SK-N-SH treated with all-trans-retinoic acid at 6 μM for 48 hours (cell line): ENCODE results near the gene LARGE1.

ENCODE experiments used
- ATAC-seq: fragments of 200-7000 bp; cut with Tn5 transposase; 3 replicates; pipeline ENCODE4 v1.9.1; 2020; ENCODE audit warnings: mild to moderate bottlenecking, moderate library complexity
- ARNTL ChIP-seq: fragments of 450-650 bp; formaldehyde crosslinking; IDR thresholded peaks from 2 replicates; pipeline ENCODE4 v1.5.0; 2020; ENCODE audit warnings: low read depth, mild to moderate bottlenecking, moderate library complexity, borderline replicate concordance
- BACH2 ChIP-seq: fragments of 250-450 bp; sonication (Bioruptor Pico); IDR thresholded peaks from 2 replicates; pipeline ENCODE4 v1.9.0; 2021; ENCODE audit warnings: mild to moderate bottlenecking, borderline replicate concordance
- CREB5 ChIP-seq: fragments of 250-450 bp; sonication (Bioruptor Pico); IDR thresholded peaks from 2 replicates; pipeline ENCODE4 v1.5.1; 2020; ENCODE audit warnings: low read depth, mild to moderate bottlenecking, moderate library complexity
- CSDC2 ChIP-seq: fragments of 250-450 bp; sonication (Bioruptor Pico); IDR thresholded peaks from 2 replicates; pipeline ENCODE4 v1.5.0; 2020; ENCODE audit warnings: mild to moderate bottlenecking, moderate library complexity
- ESRRG ChIP-seq: fragments of 250-450 bp; sonication (Bioruptor Pico); IDR thresholded peaks from 2 replicates; pipeline ENCODE4 v1.6.1; 2021; ENCODE audit warnings: mild to moderate bottlenecking
- GLIS3 ChIP-seq: fragments of 250-450 bp; sonication (Bioruptor Pico); IDR thresholded peaks from 2 replicates; pipeline ENCODE4 v1.5.0; 2020; ENCODE audit warnings: mild to moderate bottlenecking, moderate library complexity
- ISL1 ChIP-seq: fragments of 250-450 bp; sonication (Bioruptor Pico); IDR thresholded peaks from 2 replicates; pipeline ENCODE4 v2.1.2; 2022; ENCODE audit warnings: mild to moderate bottlenecking, moderate library complexity
- OSR1 ChIP-seq: fragments of 250-450 bp; sonication (Bioruptor Pico); IDR thresholded peaks from 2 replicates; pipeline ENCODE4 v1.8.0; 2022; ENCODE audit warnings: moderate library complexity, mild to moderate bottlenecking, inconsistent platforms
- PPARA ChIP-seq: fragments of 250-450 bp; sonication (Bioruptor Pico); IDR thresholded peaks from 2 replicates; pipeline ENCODE4 v1.5.0; 2020; ENCODE audit warnings: mild to moderate bottlenecking, borderline replicate concordance
- RARB ChIP-seq: fragments of 250-450 bp; sonication (Bioruptor Pico); IDR thresholded peaks from 2 replicates; pipeline ENCODE4 v1.8.0; 2021; ENCODE audit warnings: mild to moderate bottlenecking, moderate library complexity
- SNAI2 ChIP-seq: fragments of 250-450 bp; sonication (Bioruptor Pico); IDR thresholded peaks from 2 replicates; pipeline ENCODE4 v1.5.0; 2020; ENCODE audit warnings: mild to moderate bottlenecking, moderate library complexity
- TCF4 ChIP-seq: fragments of 250-450 bp; sonication (Bioruptor Pico); IDR thresholded peaks from 2 replicates; pipeline ENCODE4 v1.8.0; 2021; ENCODE audit warnings: mild to moderate bottlenecking, moderate library complexity, borderline replicate concordance
- TOX ChIP-seq: fragments of 250-450 bp; sonication (Bioruptor Pico); IDR thresholded peaks from 2 replicates; pipeline ENCODE4 v1.8.0; 2021; ENCODE audit warnings: mild to moderate bottlenecking, moderate library complexity, borderline replicate concordance
- TSHZ2 ChIP-seq: fragments of 250-450 bp; sonication (Bioruptor Pico); IDR thresholded peaks from 2 replicates; pipeline ENCODE4 v1.5.0; 2020; ENCODE audit warnings: mild to moderate bottlenecking, moderate library complexity
- ZC3H10 ChIP-seq: fragments of 250-450 bp; sonication (Bioruptor Pico); IDR thresholded peaks from 2 replicates; pipeline ENCODE4 v1.5.1; 2021; ENCODE audit warnings: mild to moderate bottlenecking, moderate library complexity
- ZFP30 ChIP-seq: fragments of 450-650 bp; formaldehyde crosslinking; IDR thresholded peaks from 2 replicates; pipeline ENCODE4 v1.5.0; 2022; ENCODE audit warnings: mild to moderate bottlenecking, moderate library complexity
- ZNF565 ChIP-seq: fragments of 450-650 bp; formaldehyde crosslinking; conservative IDR thresholded peaks from 2 replicates; pipeline ENCODE4 v1.5.0; 2020; ENCODE audit warnings: low read depth, mild to moderate bottlenecking, moderate library complexity
- ZNF70 ChIP-seq: fragments of 450-650 bp; formaldehyde crosslinking; IDR thresholded peaks from 2 replicates; pipeline ENCODE4 v1.5.0; 2020; ENCODE audit warnings: mild to moderate bottlenecking, moderate library complexity
- ZNF8 ChIP-seq: fragments of 450-650 bp; formaldehyde crosslinking; IDR thresholded peaks from 2 replicates; pipeline ENCODE4 v1.5.0; 2020; ENCODE audit warnings: mild to moderate bottlenecking, moderate library complexity
- TF ChIP-seq, protein P1 (sequence below): fragments of 250-450 bp; sonication (Bioruptor Pico); IDR thresholded peaks from 2 replicates; pipeline ENCODE4 v1.5.1; 2021; ENCODE audit warnings: mild to moderate bottlenecking, moderate library complexity
- TF ChIP-seq, protein P2 (sequence below): fragments of 250-450 bp; sonication (Bioruptor Pico); IDR thresholded peaks from 2 replicates; pipeline ENCODE4 v1.8.0; 2021; ENCODE audit warnings: low read depth, mild to moderate bottlenecking, moderate library complexity, borderline replicate concordance

The LARGE1 gene

GRCh38 chr22:33600113-33600512, 320.2 kb downstream of the LARGE1 start:
- ATAC-seq, result no peak
- no peak for TF ChIP-seq ZFP30
- no peak for TF ChIP-seq ISL1 (CRISPR knock-in tag)
- no peak for TF ChIP-seq OSR1
- no peak for TF ChIP-seq TSHZ2 (CRISPR knock-in tag)
- TF ChIP-seq BACH2 (CRISPR knock-in tag), result no peak
- TF ChIP-seq CREB5 (CRISPR knock-in tag), result no peak
- no peak for TF ChIP-seq TCF4 (CRISPR knock-in tag)
- TF ChIP-seq ZC3H10 (CRISPR knock-in tag), result no peak
- TF ChIP-seq ZNF565, result no peak
- TF ChIP-seq GLIS3 (CRISPR knock-in tag), result no peak
- TF ChIP-seq ZNF8 (CRISPR knock-in tag), result no peak
- TF ChIP-seq RARB (CRISPR knock-in tag), result no peak
- TF ChIP-seq ESRRG (CRISPR knock-in tag), result no peak
- TF ChIP-seq ARNTL, result no peak
- no peak for TF ChIP-seq ZNF70 (CRISPR knock-in tag)
- TF ChIP-seq, protein P1, sequence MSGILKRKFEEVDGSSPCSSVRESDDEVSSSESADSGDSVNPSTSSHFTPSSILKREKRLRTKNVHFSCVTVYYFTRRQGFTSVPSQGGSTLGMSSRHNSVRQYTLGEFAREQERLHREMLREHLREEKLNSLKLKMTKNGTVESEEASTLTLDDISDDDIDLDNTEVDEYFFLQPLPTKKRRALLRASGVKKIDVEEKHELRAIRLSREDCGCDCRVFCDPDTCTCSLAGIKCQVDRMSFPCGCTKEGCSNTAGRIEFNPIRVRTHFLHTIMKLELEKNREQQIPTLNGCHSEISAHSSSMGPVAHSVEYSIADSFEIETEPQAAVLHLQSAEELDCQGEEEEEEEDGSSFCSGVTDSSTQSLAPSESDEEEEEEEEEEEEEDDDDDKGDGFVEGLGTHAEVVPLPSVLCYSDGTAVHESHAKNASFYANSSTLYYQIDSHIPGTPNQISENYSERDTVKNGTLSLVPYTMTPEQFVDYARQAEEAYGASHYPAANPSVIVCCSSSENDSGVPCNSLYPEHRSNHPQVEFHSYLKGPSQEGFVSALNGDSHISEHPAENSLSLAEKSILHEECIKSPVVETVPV (CRISPR knock-in tag), result no peak
- TF ChIP-seq, protein P2, sequence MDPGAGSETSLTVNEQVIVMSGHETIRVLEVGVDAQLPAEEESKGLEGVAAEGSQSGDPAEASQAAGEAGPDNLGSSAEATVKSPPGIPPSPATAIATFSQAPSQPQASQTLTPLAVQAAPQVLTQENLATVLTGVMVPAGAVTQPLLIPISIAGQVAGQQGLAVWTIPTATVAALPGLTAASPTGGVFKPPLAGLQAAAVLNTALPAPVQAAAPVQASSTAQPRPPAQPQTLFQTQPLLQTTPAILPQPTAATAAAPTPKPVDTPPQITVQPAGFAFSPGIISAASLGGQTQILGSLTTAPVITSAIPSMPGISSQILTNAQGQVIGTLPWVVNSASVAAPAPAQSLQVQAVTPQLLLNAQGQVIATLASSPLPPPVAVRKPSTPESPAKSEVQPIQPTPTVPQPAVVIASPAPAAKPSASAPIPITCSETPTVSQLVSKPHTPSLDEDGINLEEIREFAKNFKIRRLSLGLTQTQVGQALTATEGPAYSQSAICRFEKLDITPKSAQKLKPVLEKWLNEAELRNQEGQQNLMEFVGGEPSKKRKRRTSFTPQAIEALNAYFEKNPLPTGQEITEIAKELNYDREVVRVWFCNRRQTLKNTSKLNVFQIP (CRISPR knock-in tag), result no peak
- no peak for TF ChIP-seq PPARA
- no peak for TF ChIP-seq TOX (CRISPR knock-in tag)
- TF ChIP-seq, all 23 proteins: peak for 0

DNA sequence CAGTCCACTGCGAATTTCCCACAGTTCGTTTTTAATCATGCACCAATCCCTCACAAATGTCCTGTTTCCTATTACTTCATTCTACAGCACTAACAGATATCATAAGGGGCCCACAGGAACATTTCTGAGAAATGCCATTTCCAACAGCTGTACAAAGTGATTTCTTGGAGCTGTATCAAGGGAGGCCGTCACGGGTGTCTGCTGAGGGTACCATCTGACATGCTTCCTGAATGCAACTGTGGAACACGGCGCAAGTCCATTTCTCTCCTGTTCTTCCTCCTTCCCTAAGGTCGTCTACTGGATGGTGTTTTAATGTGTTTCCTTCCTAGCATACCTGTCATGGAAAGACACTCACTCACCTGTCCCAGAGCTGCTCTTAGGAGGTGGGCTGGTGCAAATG, 320.7 kb downstream of the LARGE1 start:
- no peak for TF ChIP-seq ISL1 (CRISPR knock-in tag)
- no peak for TF ChIP-seq SNAI2 (CRISPR knock-in tag)
- no peak for ATAC-seq

DNA sequence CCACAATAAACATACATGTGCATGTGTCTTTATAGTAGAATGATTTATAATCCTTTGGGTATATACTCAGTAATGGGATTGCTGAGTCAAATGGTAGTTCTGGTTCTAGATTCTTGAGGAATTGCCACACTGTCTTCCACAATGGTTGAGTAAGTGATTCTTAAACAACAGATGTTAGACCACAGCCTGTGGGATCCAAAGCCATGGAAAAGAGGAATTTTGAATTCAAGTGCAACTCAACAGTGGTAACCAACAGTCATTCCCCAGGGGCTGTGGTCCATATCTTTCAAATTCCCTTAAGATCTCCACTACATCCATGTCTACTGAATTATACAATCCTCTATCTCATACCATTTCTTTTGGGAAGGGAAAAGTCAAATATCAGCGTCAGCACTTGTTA, 321.5 kb downstream of the LARGE1 start:
- no peak for ATAC-seq

More for the DNA sequence above, 321.5 kb downstream of the LARGE1 start:
- TF ChIP-seq, protein P1 (CRISPR knock-in tag), result no peak
- TF ChIP-seq PPARA, result no peak
- TF ChIP-seq CSDC2 (CRISPR knock-in tag), result no peak
- no peak for TF ChIP-seq BACH2 (CRISPR knock-in tag)
- TF ChIP-seq ZNF70 (CRISPR knock-in tag), result no peak
- TF ChIP-seq ZNF565, result no peak
- no peak for TF ChIP-seq TCF4 (CRISPR knock-in tag)
- TF ChIP-seq, all 23 proteins: peak for 0
